K562 (cell line): ENCODE measurements around the gene AMZ2. TPM values are rescaled to one million over a fixed set of nuclear protein-coding genes. Genes with fewer than 3 reads are reported as not detected.

ENCODE experiments used
- ARNT ChIP-seq, 2 experiments: fragments of 450-650 bp; IDR thresholded peaks; 2 replicates each; pipeline ENCODE4 v1.6.1; 2016; ENCODE audit warnings: mild to moderate bottlenecking in 1 of 2
- BDP1 ChIP-seq: IDR thresholded peaks from 3 replicates; pipeline ENCODE4 v1.6.1; 2011; ENCODE audit not compliant: insufficient read length, insufficient read depth
- CBFB ChIP-seq: sonication (generic); formaldehyde crosslinking; IDR thresholded peaks from 2 replicates; pipeline ENCODE4 v1.4.0; 2020; ENCODE audit warnings: mild to moderate bottlenecking, missing genetic modification reagents
- CBX3 ChIP-seq, 2 experiments: IDR thresholded peaks; 1 replicate in 1 of 2; 2 replicates in 1 of 2; pipeline ENCODE4 v1.6.1; 2012; ENCODE audit warnings: inconsistent platforms in 2 of 2, low read length in 2 of 2, borderline replicate concordance in 1 of 2, control low read depth in 1 of 2
- FOXK1 ChIP-seq: sonication (generic); formaldehyde crosslinking; IDR thresholded peaks from 2 replicates; pipeline ENCODE4 v1.8.0; 2022; ENCODE audit warnings: missing genetic modification reagents, mild to moderate bottlenecking, borderline replicate concordance
- FOXK2 ChIP-seq, 2 experiments: fragments of 450-650 bp; IDR thresholded peaks in 1 of 2; conservative IDR thresholded peaks in 1 of 2; 2 replicates each; pipeline ENCODE4 v1.6.1; 2016; ENCODE audit warnings: low read depth in 2 of 2, mild to moderate bottlenecking in 1 of 2
- GATAD2B ChIP-seq: fragments of 450-650 bp; IDR thresholded peaks from 2 replicates; pipeline ENCODE4 v1.6.1; 2017; ENCODE audit warnings: mild to moderate bottlenecking, borderline replicate concordance
- KDM4B ChIP-seq, 2 experiments: fragments of 450-650 bp in 1 of 2; sonication (generic) in 1 of 2; IDR thresholded peaks; 2 replicates each; pipeline ENCODE4 v1.6.1; 2016 to 2017; ENCODE audit warnings: borderline replicate concordance in 2 of 2, antibody characterized with exemption in 1 of 2, low read depth in 1 of 2, mild to moderate bottlenecking in 1 of 2
- KDM5B ChIP-seq: fragments of 200-600 bp; sonication (generic); IDR thresholded peaks from 2 replicates; pipeline ENCODE4 v1.6.1; 2012; ENCODE audit warnings: low read depth, mild to moderate bottlenecking, moderate library complexity, low read length, control low read depth, inconsistent platforms; ENCODE audit not compliant: insufficient replicate concordance
- NFIC ChIP-seq: fragments of 450-650 bp; IDR thresholded peaks from 2 replicates; pipeline ENCODE4 v1.6.1; 2017; ENCODE audit warnings: mild to moderate bottlenecking, inconsistent platforms
- TAF7 ChIP-seq: fragments of 450-650 bp; IDR thresholded peaks from 2 replicates; pipeline ENCODE4 v1.6.1; 2016; ENCODE audit warnings: missing genetic modification characterization, missing compliant biosample characterization
- TAF9B ChIP-seq: fragments of 450-650 bp; IDR thresholded peaks from 2 replicates; pipeline ENCODE4 v1.6.1; 2018; ENCODE audit warnings: mild to moderate bottlenecking; ENCODE audit not compliant: partially characterized antibody
- ZBED1 ChIP-seq: IDR thresholded peaks from 2 replicates; pipeline ENCODE4 v1.6.1; 2014
- ZNF239 ChIP-seq: fragments of 250-450 bp; sonication (Bioruptor Pico); IDR thresholded peaks from 2 replicates; pipeline ENCODE4 v1.4.0; 2020; ENCODE audit warnings: mild to moderate bottlenecking
- ZNF584 ChIP-seq: fragments of 200-800 bp; sonication (Bioruptor generic); IDR thresholded peaks from 2 replicates; pipeline ENCODE4 v1.6.1; 2016; ENCODE audit warnings: low read depth, mild to moderate bottlenecking, missing genetic modification characterization, missing compliant biosample characterization
- polyA plus RNA-seq, 8 experiments: library from polyadenylated mRNA; depleted of rRNA in 4 of 8; stranded (reverse) in 5 of 8; unstranded in 3 of 8; fragments of >200 nt; fragmentation: Nextera tagmentation in 2 of 8; fragmentation: Illumina TruSeq in 1 of 8; extraction: Ambion mirVana in 2 of 8; extraction: Trizol in 1 of 8; gene quantifications; 2 replicates each; pipeline versions ENCODE4 v1.2.1 to v1.2.3, GENCODE V29; 2011 to 2014; ENCODE audit warnings: inconsistent platforms in 1 of 8, missing spikeins in 1 of 8
- total RNA-seq, 7 experiments: library from RNA; depleted of rRNA in 6 of 7; stranded (reverse); fragments of >200 nt in 6 of 7; fragmentation: Illumina TruSeq in 2 of 7; extraction: Trizol in 2 of 7; gene quantifications; 2 replicates each; pipeline versions ENCODE4 v1.2.1 to v1.2.3, GENCODE V29; 2011 to 2021; ENCODE audit warnings: low replicate concordance in 1 of 7
- TF ChIP-seq, protein P1 (sequence below): fragments of 450-650 bp; formaldehyde crosslinking; IDR thresholded peaks from 2 replicates; pipeline ENCODE4 v1.4.0; 2020; ENCODE audit warnings: mild to moderate bottlenecking, moderate library complexity
- TF ChIP-seq, protein P2 (sequence below): fragments of 450-650 bp; formaldehyde crosslinking; IDR thresholded peaks from 2 replicates; pipeline ENCODE4 v1.4.0; 2022; ENCODE audit warnings: missing genetic modification characterization
- TF ChIP-seq, protein P3 (sequence below): fragments of 450-650 bp; IDR thresholded peaks from 2 replicates; pipeline ENCODE4 v1.6.1; 2016; ENCODE audit warnings: mild to moderate bottlenecking
- TF ChIP-seq, protein P4 (sequence below): fragments of 450-650 bp; formaldehyde crosslinking; IDR thresholded peaks from 2 replicates; pipeline ENCODE4 v1.4.0; 2022; ENCODE audit warnings: mild to moderate bottlenecking, moderate library complexity

Gene AMZ2
- total and polyA plus RNA-seq, 9 of the 15 experiments (the other 6 are each of a cell fraction or from before 2014, with no cell fraction given) = 22.6 to 92.2 (median 52.6) TPM

DNA sequence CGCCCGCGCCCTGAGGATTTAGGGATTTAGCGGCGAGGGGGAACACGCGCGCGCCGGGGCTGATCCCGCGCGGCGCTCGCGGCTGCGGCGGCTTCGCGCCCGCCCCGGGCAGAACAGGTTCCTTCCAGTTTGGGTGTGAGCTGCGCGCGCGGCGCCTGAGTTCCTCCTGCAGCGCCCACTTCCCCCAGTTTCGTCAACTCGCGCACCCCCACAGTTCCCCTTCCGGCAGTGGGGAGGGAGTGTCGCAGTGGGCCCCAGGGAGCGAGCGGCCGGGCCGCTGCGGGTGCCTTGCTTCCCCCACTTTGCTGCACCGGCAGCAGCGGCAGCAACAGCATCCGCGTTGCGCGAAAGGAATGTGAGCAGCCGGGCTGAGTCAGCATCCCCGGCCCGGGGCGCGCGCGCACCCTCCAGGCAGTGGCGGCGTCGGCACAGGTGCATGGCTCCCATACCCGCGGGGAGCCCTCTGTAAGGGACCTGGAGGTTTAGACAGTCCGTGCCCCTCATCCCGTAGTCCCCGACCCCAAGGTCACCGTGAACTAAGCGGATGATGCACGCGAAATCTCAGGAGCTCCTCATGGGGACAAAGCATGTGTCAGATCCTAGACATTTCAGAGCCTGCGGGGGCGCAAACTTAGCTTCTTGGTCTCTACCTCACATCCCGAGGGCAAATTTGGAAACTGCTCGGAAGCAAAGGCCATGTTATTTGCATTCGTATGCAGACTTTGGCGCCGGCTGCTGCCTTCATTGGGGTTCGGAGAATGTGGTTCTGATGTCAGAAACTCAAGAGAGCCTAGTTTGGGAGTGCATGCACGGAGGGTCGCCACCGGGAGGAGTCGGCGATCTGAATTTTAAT, 44.2 kb downstream of the AMZ2 start (continued):
- TF ChIP-seq, protein P1, sequence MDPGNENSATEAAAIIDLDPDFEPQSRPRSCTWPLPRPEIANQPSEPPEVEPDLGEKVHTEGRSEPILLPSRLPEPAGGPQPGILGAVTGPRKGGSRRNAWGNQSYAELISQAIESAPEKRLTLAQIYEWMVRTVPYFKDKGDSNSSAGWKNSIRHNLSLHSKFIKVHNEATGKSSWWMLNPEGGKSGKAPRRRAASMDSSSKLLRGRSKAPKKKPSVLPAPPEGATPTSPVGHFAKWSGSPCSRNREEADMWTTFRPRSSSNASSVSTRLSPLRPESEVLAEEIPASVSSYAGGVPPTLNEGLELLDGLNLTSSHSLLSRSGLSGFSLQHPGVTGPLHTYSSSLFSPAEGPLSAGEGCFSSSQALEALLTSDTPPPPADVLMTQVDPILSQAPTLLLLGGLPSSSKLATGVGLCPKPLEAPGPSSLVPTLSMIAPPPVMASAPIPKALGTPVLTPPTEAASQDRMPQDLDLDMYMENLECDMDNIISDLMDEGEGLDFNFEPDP (CRISPR knock-in tag) = no peak
- TF ChIP-seq KDM5B (peak; percentile 75), ARNT (IDR thresholded peaks at IDR 0.05) (no peak), ZNF239 (no peak), KDM4B (IDR thresholded peaks at IDR 0.05; ENCODE audit: borderline replicate concordance in 2 of 2, low read depth in 1 of 2) (0 out of 4 replicates have a peak, but pooled peaks of 1 of the 2 experiments have one; percentile 28), TAF7 (tag) (no peak), FOXK1 (CRISPR knock-in tag) (no peak), BDP1 (no peak), FOXK2 (conservative IDR thresholded peaks at IDR 0.05 in 1 of 2, IDR thresholded peaks at IDR 0.05 in 1 of 2; ENCODE audit: low read depth in 2 of 2) (peak in 1 of 2 experiments; percentile 12; a peak in 1 of 4 replicates), CBFB (CRISPR knock-in tag) (peak; percentile 84), ZNF584 (CRISPR knock-in tag) (peak; percentile 36; the same call in 1 of the 2 replicates), NFIC (no peak), TAF9B (no peak), CBX3 (IDR thresholded peaks at IDR 0.05; ENCODE audit: borderline replicate concordance in 1 of 2, low read length in 2 of 2) (no peak; a peak in 1 of 3 replicates), ZBED1 (no peak), GATAD2B (no peak)
- TF ChIP-seq, protein P2, sequence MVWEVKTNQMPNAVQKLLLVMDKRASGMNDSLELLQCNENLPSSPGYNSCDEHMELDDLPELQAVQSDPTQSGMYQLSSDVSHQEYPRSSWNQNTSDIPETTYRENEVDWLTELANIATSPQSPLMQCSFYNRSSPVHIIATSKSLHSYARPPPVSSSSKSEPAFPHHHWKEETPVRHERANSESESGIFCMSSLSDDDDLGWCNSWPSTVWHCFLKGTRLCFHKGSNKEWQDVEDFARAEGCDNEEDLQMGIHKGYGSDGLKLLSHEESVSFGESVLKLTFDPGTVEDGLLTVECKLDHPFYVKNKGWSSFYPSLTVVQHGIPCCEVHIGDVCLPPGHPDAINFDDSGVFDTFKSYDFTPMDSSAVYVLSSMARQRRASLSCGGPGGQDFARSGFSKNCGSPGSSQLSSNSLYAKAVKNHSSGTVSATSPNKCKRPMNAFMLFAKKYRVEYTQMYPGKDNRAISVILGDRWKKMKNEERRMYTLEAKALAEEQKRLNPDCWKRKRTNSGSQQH = no peak
- TF ChIP-seq, protein P3, sequence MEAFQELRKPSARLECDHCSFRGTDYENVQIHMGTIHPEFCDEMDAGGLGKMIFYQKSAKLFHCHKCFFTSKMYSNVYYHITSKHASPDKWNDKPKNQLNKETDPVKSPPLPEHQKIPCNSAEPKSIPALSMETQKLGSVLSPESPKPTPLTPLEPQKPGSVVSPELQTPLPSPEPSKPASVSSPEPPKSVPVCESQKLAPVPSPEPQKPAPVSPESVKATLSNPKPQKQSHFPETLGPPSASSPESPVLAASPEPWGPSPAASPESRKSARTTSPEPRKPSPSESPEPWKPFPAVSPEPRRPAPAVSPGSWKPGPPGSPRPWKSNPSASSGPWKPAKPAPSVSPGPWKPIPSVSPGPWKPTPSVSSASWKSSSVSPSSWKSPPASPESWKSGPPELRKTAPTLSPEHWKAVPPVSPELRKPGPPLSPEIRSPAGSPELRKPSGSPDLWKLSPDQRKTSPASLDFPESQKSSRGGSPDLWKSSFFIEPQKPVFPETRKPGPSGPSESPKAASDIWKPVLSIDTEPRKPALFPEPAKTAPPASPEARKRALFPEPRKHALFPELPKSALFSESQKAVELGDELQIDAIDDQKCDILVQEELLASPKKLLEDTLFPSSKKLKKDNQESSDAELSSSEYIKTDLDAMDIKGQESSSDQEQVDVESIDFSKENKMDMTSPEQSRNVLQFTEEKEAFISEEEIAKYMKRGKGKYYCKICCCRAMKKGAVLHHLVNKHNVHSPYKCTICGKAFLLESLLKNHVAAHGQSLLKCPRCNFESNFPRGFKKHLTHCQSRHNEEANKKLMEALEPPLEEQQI = no peak
- TF ChIP-seq, protein P4, sequence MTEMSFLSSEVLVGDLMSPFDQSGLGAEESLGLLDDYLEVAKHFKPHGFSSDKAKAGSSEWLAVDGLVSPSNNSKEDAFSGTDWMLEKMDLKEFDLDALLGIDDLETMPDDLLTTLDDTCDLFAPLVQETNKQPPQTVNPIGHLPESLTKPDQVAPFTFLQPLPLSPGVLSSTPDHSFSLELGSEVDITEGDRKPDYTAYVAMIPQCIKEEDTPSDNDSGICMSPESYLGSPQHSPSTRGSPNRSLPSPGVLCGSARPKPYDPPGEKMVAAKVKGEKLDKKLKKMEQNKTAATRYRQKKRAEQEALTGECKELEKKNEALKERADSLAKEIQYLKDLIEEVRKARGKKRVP (CRISPR knock-in tag) = no peak
